DND-41 (cell line): Measurements from ENCODE around the gene NBPF26.
"Not testable (repeated sequence)": the region's sequence is repeated elsewhere in the genome, so short reads cannot be mapped to it uniquely, and the experiment has no call there.

Experiments used
- CTCF ChIP-seq: IDR thresholded peaks from 2 replicates; pipeline ENCODE4 v1.5.1; 2012; ENCODE audit warnings: borderline replicate concordance, low read length, moderate library complexity, mild to moderate bottlenecking; ENCODE audit not compliant: poor library complexity, severe bottlenecking; ENCODE audit errors: extremely low read depth
- EZH2 ChIP-seq: IDR thresholded peaks from 3 replicates; pipeline ENCODE4 v1.6.1; 2012; ENCODE audit warnings: borderline replicate concordance, low read depth, mild to moderate bottlenecking, moderate library complexity, low read length, inconsistent platforms; ENCODE audit not compliant: severe bottlenecking

GRCh38 chr1:120878206-120878605 lies 154.5 kb downstream of the NBPF26 start:
- TF ChIP-seq CTCF, EZH2: not testable (repeated sequence)
